Neuronal stem cell (in vitro differentiated cells): ENCODE measurements around the gene YAE1.
A peak's percentile ranks its signal among the peaks of the same experiment; 100 is the strongest.

Source experiments
- DNase-seq: peaks from one replicate; pipeline ENCODE4 v3.0.0-alpha.2; 2013; ENCODE audit warnings: low spot score
- H2AFZ ChIP-seq: one replicate; pipeline ENCODE4 v1.6.1; 2013; ENCODE audit warnings: mild to moderate bottlenecking, low read length, inconsistent platforms
- H2AK5ac ChIP-seq: 2 replicates; pipeline ENCODE4 v1.6.1; 2013; ENCODE audit warnings: low read depth, mild to moderate bottlenecking, inconsistent platforms, low read length, moderate library complexity, mixed read lengths
- H2BK120ac ChIP-seq: 2 replicates; pipeline ENCODE4 v1.6.1; 2013; ENCODE audit warnings: low read depth, mild to moderate bottlenecking, inconsistent platforms, low read length, moderate library complexity, mixed read lengths
- H2BK12ac ChIP-seq: one replicate; pipeline ENCODE4 v1.6.1; 2013; ENCODE audit warnings: low read length, inconsistent platforms
- H2BK15ac ChIP-seq: 2 replicates; pipeline ENCODE4 v1.6.1; 2013; ENCODE audit warnings: mild to moderate bottlenecking, low read length, inconsistent platforms, mixed read lengths
- H2BK5ac ChIP-seq: one replicate; pipeline ENCODE4 v1.6.1; 2013; ENCODE audit warnings: inconsistent platforms, mild to moderate bottlenecking, low read length, moderate library complexity
- H3K14ac ChIP-seq: one replicate; pipeline ENCODE4 v1.6.1; 2013; ENCODE audit warnings: low read length, inconsistent platforms
- H3K18ac ChIP-seq: 2 replicates; pipeline ENCODE4 v1.6.1; 2013; ENCODE audit warnings: low read length, inconsistent platforms
- H3K23ac ChIP-seq: 2 replicates; pipeline ENCODE4 v1.6.1; 2013; ENCODE audit warnings: low read depth, mild to moderate bottlenecking, mixed read lengths, low read length, inconsistent platforms; ENCODE audit not compliant: poor library complexity
- H3K27ac ChIP-seq: replicated peaks from 3 replicates; pipeline ENCODE4 v1.5.1; 2013; ENCODE audit warnings: low read length, inconsistent platforms
- H3K27me3 ChIP-seq, 3 experiments: 2 replicates each; pipeline ENCODE4 v1.6.1; 2013; ENCODE audit warnings: low read length in 3 of 3, mild to moderate bottlenecking in 2 of 3, inconsistent platforms in 1 of 3, low read depth in 1 of 3, mixed read lengths in 1 of 3, moderate library complexity in 1 of 3; ENCODE audit not compliant: control insufficient read depth in 3 of 3, insufficient read depth in 3 of 3
- H3K36me3 ChIP-seq, 2 donors: replicated peaks in 1 of 2; 2 replicates each; pipeline ENCODE4 v1.6.1; 2013; ENCODE audit warnings: low read length in 2 of 2; ENCODE audit not compliant: control insufficient read depth in 2 of 2, insufficient read depth in 2 of 2
- H3K4ac ChIP-seq: 2 replicates; pipeline ENCODE4 v1.6.1; 2013; ENCODE audit warnings: inconsistent platforms, mild to moderate bottlenecking, low read length, moderate library complexity
- H3K4me1 ChIP-seq, 2 donors: 1 replicate in 1 of 2; 2 replicates in 1 of 2; pipeline ENCODE4 v1.6.1; 2013; ENCODE audit warnings: low read length in 2 of 2, low read depth in 1 of 2; ENCODE audit not compliant: control insufficient read depth in 2 of 2, insufficient read depth in 1 of 2
- H3K4me2 ChIP-seq: one replicate; pipeline ENCODE4 v1.6.1; 2013; ENCODE audit warnings: mild to moderate bottlenecking, low read length, inconsistent platforms; ENCODE audit not compliant: insufficient read depth, poor library complexity, severe bottlenecking
- H3K4me3 ChIP-seq, 2 donors: 2 replicates each; pipeline ENCODE4 v1.5.1; 2013; ENCODE audit warnings: low read length in 2 of 2, mild to moderate bottlenecking in 2 of 2, inconsistent platforms in 1 of 2, moderate library complexity in 1 of 2
- H3K79me1 ChIP-seq: one replicate; pipeline ENCODE4 v1.6.1; 2013; ENCODE audit warnings: low read depth, mild to moderate bottlenecking, inconsistent platforms, low read length, moderate library complexity
- H3K9ac ChIP-seq: one replicate; pipeline ENCODE4 v1.6.1; 2013; ENCODE audit warnings: mild to moderate bottlenecking, low read depth, low read length, inconsistent platforms; ENCODE audit not compliant: poor library complexity
- H3K9me3 ChIP-seq, 2 donors: replicated peaks in 1 of 2; 2 replicates each; pipeline versions ENCODE3 to v1.6.1; 2013; ENCODE audit warnings: low read length in 2 of 2, mild to moderate bottlenecking in 2 of 2, inconsistent platforms in 1 of 2, low read depth in 1 of 2, mixed read lengths in 1 of 2, moderate library complexity in 1 of 2; ENCODE audit not compliant: control insufficient read depth in 2 of 2, insufficient read depth in 1 of 2
- H4K8ac ChIP-seq: one replicate; pipeline ENCODE4 v1.6.1; 2013; ENCODE audit warnings: low read depth, mild to moderate bottlenecking, inconsistent platforms, low read length, moderate library complexity
- H4K91ac ChIP-seq: one replicate; pipeline ENCODE4 v1.6.1; 2013; ENCODE audit warnings: low read length, low read depth, mild to moderate bottlenecking, inconsistent platforms; ENCODE audit not compliant: poor library complexity
- WGBS, 2 donors: extraction: QIAGEN DNeasy Blood & Tissue Kit; methylation state at CpG; one replicate each; pipeline ENCODE4 v1.1.7; 2013; ENCODE audit warnings: missing lambda C conversion rate in 2 of 2, mixed read lengths in 1 of 2; ENCODE audit not compliant: insufficient read length in 2 of 2, insufficient replicate concordance in 1 of 2; ENCODE audit errors: extremely low coverage in 2 of 2; 5-methylcytosine and 5-hydroxymethylcytosine counted together

The YAE1 gene

GRCh38 chr7:39609935-39610263, 43.7 kb downstream of the YAE1 start:
- WGBS, 2 donors = no CpG with 5 or more reads among the region's 5 CpGs

DNA sequence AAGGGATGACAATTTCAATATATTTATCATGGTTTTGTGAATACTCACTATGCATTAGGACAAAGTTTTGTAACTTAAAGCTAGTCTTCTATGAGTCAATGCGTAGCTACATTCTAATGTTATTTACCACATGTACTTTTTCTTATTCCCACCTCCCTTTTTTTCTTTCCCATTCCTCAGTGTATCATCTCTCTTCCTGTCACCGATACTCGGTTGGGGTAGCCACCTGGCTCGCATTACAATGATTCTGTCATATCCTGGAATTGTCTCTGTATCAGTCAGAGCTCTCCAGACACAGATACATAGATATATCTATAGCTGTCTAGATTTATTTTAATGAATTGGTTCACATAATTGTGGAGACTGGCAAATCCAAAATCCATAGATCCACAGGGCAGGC, 47.4 kb downstream of the YAE1 start:
- H3K36me3 ChIP-seq = no peaks in the 10 kb centered on the region
- H2BK5ac ChIP-seq = no peak overlapping the region
- no peak overlapping the region for H3K4me3 ChIP-seq
- no peaks in the 10 kb centered on the region for H3K79me1 ChIP-seq
- no peak overlapping the region for H4K91ac ChIP-seq
- no peaks in the 10 kb centered on the region for H3K27me3 ChIP-seq
- H2BK12ac ChIP-seq = no peak overlapping the region
- H2BK120ac ChIP-seq = no peak overlapping the region
- no peak for DNase-seq
- no peak overlapping the region for H3K4me2 ChIP-seq
- H2AK5ac ChIP-seq = no peak overlapping the region
- H3K4me1 ChIP-seq = no peaks in the 10 kb centered on the region
- no peak overlapping the region for H3K14ac ChIP-seq
- H3K9me3 ChIP-seq = no peaks in the 10 kb centered on the region
- H4K8ac ChIP-seq = no peak overlapping the region
- H3K23ac ChIP-seq = no peak overlapping the region
- H3K4ac ChIP-seq = no peak overlapping the region
- no peak overlapping the region for H2AFZ ChIP-seq
- H2BK15ac ChIP-seq = no peak overlapping the region
- H3K18ac ChIP-seq = no peak overlapping the region
- H3K27ac ChIP-seq = no peak overlapping the region
- H3K9ac ChIP-seq = no peak overlapping the region
- WGBS, 2 donors = no CpG with 5 or more reads among the region's 4 CpGs

More at GRCh38 chr7:39609935-39610263, 43.7 kb downstream of the YAE1 start:
- Histone ChIP-seq H2AFZ (peak overlapping the region; percentile 29), H2AK5ac (no peak overlapping the region), H2BK12ac (no peak overlapping the region), H3K9ac (no peak overlapping the region), H2BK120ac (no peak overlapping the region), H3K18ac (no peak overlapping the region), H3K4me3 (no peak overlapping the region), H3K27ac (no peak overlapping the region), H3K9me3 (peaks cover 3 to 4% of the 10 kb centered on the region in 2 donors), H2BK5ac (no peak overlapping the region), H3K79me1 (no peaks in the 10 kb centered on the region), H3K14ac (no peak overlapping the region), H3K4me1 (no peaks in the 10 kb centered on the region), H3K4me2 (peak overlapping the region; percentile 47), H2BK15ac (no peak overlapping the region), H3K4ac (no peak overlapping the region), H4K91ac (no peak overlapping the region), H4K8ac (no peak overlapping the region), H3K27me3 (no peaks in the 10 kb centered on the region), H3K36me3 (no peaks in the 10 kb centered on the region), H3K23ac (no peak overlapping the region)
- DNase-seq = no peak

DNA sequence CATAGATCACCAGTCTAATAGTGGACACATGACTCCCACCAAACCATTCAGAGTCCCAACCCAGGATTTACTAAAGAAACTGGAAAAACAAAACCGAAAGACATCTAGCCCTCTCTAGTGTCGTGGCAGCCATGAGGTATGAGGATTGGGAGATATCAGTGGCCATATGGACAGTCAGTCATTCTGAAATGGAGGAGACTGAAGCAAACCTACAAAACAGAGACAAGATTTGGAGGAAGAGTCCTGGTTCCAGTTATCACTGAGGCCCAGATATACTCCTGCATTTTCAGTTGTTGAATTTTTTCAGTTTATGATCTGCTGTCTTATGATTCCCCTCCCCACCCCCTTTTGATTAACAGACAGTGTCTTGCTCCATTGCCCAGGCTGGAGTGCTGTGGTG, 48.1 kb downstream of the YAE1 start:
- no peak overlapping the region for H3K4me3 ChIP-seq
- no peaks in the 10 kb centered on the region for H3K36me3 ChIP-seq
- no peak overlapping the region for H3K23ac ChIP-seq
- H3K9ac ChIP-seq = no peak overlapping the region
- H3K4me1 ChIP-seq = no peaks in the 10 kb centered on the region
- no peaks in the 10 kb centered on the region for H3K79me1 ChIP-seq
- no peak overlapping the region for H2BK12ac ChIP-seq
- H2AK5ac ChIP-seq = no peak overlapping the region
- H3K18ac ChIP-seq = no peak overlapping the region
- no peaks in the 10 kb centered on the region for H3K27me3 ChIP-seq
- no peaks in the 10 kb centered on the region for H3K9me3 ChIP-seq
- H4K91ac ChIP-seq = no peak overlapping the region
- H3K4ac ChIP-seq = no peak overlapping the region
- no peak overlapping the region for H3K4me2 ChIP-seq
- no peak overlapping the region for H2BK5ac ChIP-seq
- no peak overlapping the region for H3K14ac ChIP-seq
- no peak overlapping the region for H4K8ac ChIP-seq
- no peak overlapping the region for H3K27ac ChIP-seq
- WGBS, 2 donors = no CpG with 5 or more reads among the region's 2 CpGs
- no peak overlapping the region for H2BK120ac ChIP-seq
- no peak overlapping the region for H2BK15ac ChIP-seq
- no peak overlapping the region for H2AFZ ChIP-seq
- no peak for DNase-seq

GRCh38 chr7:39615350-39615975, 49.3 kb downstream of the YAE1 start:
- H3K4me1 ChIP-seq = no peaks in the 10 kb centered on the region
- DNase-seq = no peak
- WGBS, 2 donors = no CpG with 5 or more reads among the region's 1 CpG
- H3K18ac ChIP-seq = no peak overlapping the region
- no peak overlapping the region for H3K9ac ChIP-seq
- H3K4ac ChIP-seq = no peak overlapping the region
- H2BK15ac ChIP-seq = no peak overlapping the region
- H3K79me1 ChIP-seq = no peaks in the 10 kb centered on the region
- no peak overlapping the region for H3K4me2 ChIP-seq
- no peak overlapping the region for H2BK5ac ChIP-seq
- no peak overlapping the region for H2BK12ac ChIP-seq
- no peaks in the 10 kb centered on the region for H3K27me3 ChIP-seq
- H4K91ac ChIP-seq = no peak overlapping the region
- H3K14ac ChIP-seq = no peak overlapping the region
- no peaks in the 10 kb centered on the region for H3K9me3 ChIP-seq
- no peak overlapping the region for H2AFZ ChIP-seq
- no peak overlapping the region for H2AK5ac ChIP-seq
- no peak overlapping the region for H4K8ac ChIP-seq
- no peaks in the 10 kb centered on the region for H3K36me3 ChIP-seq
- H2BK120ac ChIP-seq = no peak overlapping the region
- no peak overlapping the region for H3K4me3 ChIP-seq
- no peak overlapping the region for H3K23ac ChIP-seq
- H3K27ac ChIP-seq = no peak overlapping the region
